ENCODE measurements around the gene PYCARD. TPM values are rescaled to one million over a fixed set of nuclear protein-coding genes. Genes with fewer than 3 reads are reported as not detected.

PYCARD gene
- polyA plus RNA-seq, 1 donor (not counting 4 experiments of a cell fraction or from before 2014, with no cell fraction given) = 58.1 TPM

DNA sequence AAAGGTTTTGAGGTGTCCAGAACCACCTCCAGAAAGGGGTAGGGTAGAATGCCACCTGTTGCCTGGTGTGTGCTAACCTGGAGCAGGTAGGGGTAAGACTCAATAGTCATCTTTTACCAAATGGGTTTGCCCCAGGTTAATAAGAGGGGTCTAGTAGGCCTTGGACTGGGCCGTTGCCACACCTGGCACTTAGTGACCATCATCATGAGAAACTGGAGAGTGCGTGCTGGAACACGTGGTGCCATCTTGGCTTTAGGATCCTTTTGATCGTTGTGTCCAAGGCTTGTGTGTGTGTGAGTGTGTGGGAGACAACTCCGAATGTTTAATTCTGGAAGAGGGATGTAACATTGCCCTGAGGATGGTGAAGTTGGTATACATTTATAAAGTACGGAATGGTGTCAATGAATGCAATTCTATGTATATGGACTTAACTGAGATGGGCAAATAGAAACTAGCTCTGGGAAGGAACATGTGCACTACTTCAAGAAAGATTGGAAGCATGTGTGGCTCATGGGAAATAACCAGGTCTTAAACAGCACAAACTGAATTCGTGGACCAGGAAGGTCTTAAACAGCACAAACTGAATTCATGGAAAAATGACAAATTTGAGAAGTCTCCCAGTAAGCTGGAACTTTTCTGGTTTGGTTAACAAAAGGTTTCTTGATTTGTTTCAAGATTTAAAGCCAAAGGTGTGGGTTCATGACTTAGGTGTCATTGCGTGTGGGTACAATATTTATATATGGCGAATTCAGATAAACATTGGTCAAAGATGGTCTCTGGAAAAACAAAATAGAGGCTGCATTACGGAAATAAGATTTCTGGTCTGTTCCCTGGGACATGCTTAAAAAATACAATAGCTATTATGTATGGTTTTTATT is 15.4 kb downstream of the PYCARD start:
- no peak for DNase-seq (ENCODE audit: low read depth, low spot score)
- dilution Hi-C loops (cut with MboI; ENCODE audit: extremely low pct_ligation_motif_present, low sequenced_read_pairs) = no loop called here
- no peak overlapping the region for H3K4me3 ChIP-seq (ENCODE audit: control insufficient read depth in 2 of 3, extremely low read depth in 1 of 3, insufficient read depth in 2 of 3, low read depth in 1 of 3, low read length in 3 of 3)
- peaks cover 62 to 95% of the 10 kb centered on the region in 2 experiments for H3K36me3 ChIP-seq (ENCODE audit: control insufficient read depth in 2 of 2, extremely low read depth in 1 of 2, insufficient read depth in 2 of 2, low read length in 2 of 2)
- H2AFZ ChIP-seq (ENCODE audit: control insufficient read depth, low read length) = no peak overlapping the region
- no peak overlapping the region for H3K4me2 ChIP-seq (ENCODE audit: control insufficient read depth, extremely low read depth, insufficient read depth, low read depth, low read length)
- H3K27me3 ChIP-seq (ENCODE audit: control insufficient read depth, extremely low read depth, insufficient read depth, low read length) = no peaks in the 10 kb centered on the region
- FAIRE-seq = no peak
- TF ChIP-seq EZH2 (IDR thresholded peaks at IDR 0.05; ENCODE audit: low read length) = no peak
- TF ChIP-seq CTCF (optimal IDR thresholded peaks at IDR 0.05 in 1 of 3, IDR thresholded peaks at IDR 0.05 in 1 of 3, conservative IDR thresholded peaks at IDR 0.05 in 1 of 3; ENCODE audit: extremely low read depth in 1 of 3, insufficient read depth in 2 of 3, low read length in 3 of 3) = no peak
- peaks cover 69% of the 10 kb centered on the region for H3K79me2 ChIP-seq (ENCODE audit: control insufficient read depth, insufficient read depth, low read length)
- H4K20me1 ChIP-seq (ENCODE audit: control insufficient read depth, extremely low read depth, insufficient read depth, low read length) = peaks cover 46% of the 10 kb centered on the region
- H3K9me3 ChIP-seq (ENCODE audit: control insufficient read depth, low read depth, low read length) = no peaks in the 10 kb centered on the region
- peaks cover 6% of the 10 kb centered on the region for H3K9me1 ChIP-seq (ENCODE audit: control insufficient read depth, extremely low read depth, insufficient read depth, low read length)
- H3K9ac ChIP-seq (ENCODE audit: control insufficient read depth, extremely low read depth, insufficient read depth, low read length) = no peak overlapping the region
- H3K27ac ChIP-seq (ENCODE audit: control insufficient read depth, insufficient read depth, low read length) = no peak overlapping the region
- peaks cover 10% of the 10 kb centered on the region for H3K4me1 ChIP-seq (ENCODE audit: control insufficient read depth, extremely low read depth, insufficient read depth, low read length)

GRCh38 chr16:31186176-31186575 is 16.4 kb downstream of the PYCARD start:
- Histone ChIP-seq H4K20me1 (ENCODE audit: control insufficient read depth, extremely low read depth, insufficient read depth, low read length) (peaks cover 54% of the 10 kb centered on the region), H3K36me3 (ENCODE audit: control insufficient read depth in 2 of 2, extremely low read depth in 1 of 2, insufficient read depth in 2 of 2, low read length in 2 of 2) (peaks cover 55 to 91% of the 10 kb centered on the region in 2 experiments), H2AFZ (ENCODE audit: control insufficient read depth, low read length) (no peak overlapping the region), H3K79me2 (ENCODE audit: control insufficient read depth, insufficient read depth, low read length) (peaks cover 77% of the 10 kb centered on the region), H3K9ac (ENCODE audit: control insufficient read depth, extremely low read depth, insufficient read depth, low read length) (no peak overlapping the region), H3K27me3 (ENCODE audit: control insufficient read depth, extremely low read depth, insufficient read depth, low read length) (no peaks in the 10 kb centered on the region), H3K9me1 (ENCODE audit: control insufficient read depth, extremely low read depth, insufficient read depth, low read length) (peaks cover 6% of the 10 kb centered on the region), H3K4me1 (ENCODE audit: control insufficient read depth, extremely low read depth, insufficient read depth, low read length) (peaks cover 16% of the 10 kb centered on the region), H3K4me2 (ENCODE audit: control insufficient read depth, extremely low read depth, insufficient read depth, low read depth, low read length) (no peak overlapping the region), H3K4me3 (ENCODE audit: control insufficient read depth in 2 of 3, extremely low read depth in 1 of 3, insufficient read depth in 2 of 3, low read depth in 1 of 3, low read length in 3 of 3) (no peak overlapping the region), H3K9me3 (ENCODE audit: control insufficient read depth, low read depth, low read length) (no peaks in the 10 kb centered on the region), H3K27ac (ENCODE audit: control insufficient read depth, insufficient read depth, low read length) (no peak overlapping the region)
- no peak for TF ChIP-seq CTCF (optimal IDR thresholded peaks at IDR 0.05 in 1 of 3, IDR thresholded peaks at IDR 0.05 in 1 of 3, conservative IDR thresholded peaks at IDR 0.05 in 1 of 3; ENCODE audit: extremely low read depth in 1 of 3, insufficient read depth in 2 of 3, low read length in 3 of 3)
- TF ChIP-seq EZH2 (IDR thresholded peaks at IDR 0.05; ENCODE audit: low read length) = no peak
- FAIRE-seq (no peak), DNase-seq (ENCODE audit: low read depth, low spot score) (no peak)
- dilution Hi-C loops (cut with MboI; ENCODE audit: extremely low pct_ligation_motif_present, low sequenced_read_pairs) = no loop called here

Measured in keratinocyte (primary cell).